A549 (cell line): ENCODE data around the gene DGKD.

Experiments used
- CBX2 ChIP-seq: fragments of 200-600 bp; sonication (generic); IDR thresholded peaks from 2 replicates; pipeline ENCODE4 v1.6.1; 2016; ENCODE audit warnings: low read depth, mild to moderate bottlenecking, borderline replicate concordance
- CTCF ChIP-seq: fragments of >200 bp; sonication (Bioruptor Twin); formaldehyde crosslinking; IDR thresholded peaks from 3 replicates; pipeline ENCODE4 v1.5.1; 2016
- ESRRA ChIP-seq: fragments of 150-350 bp; IDR thresholded peaks from 2 replicates; pipeline ENCODE4 v1.6.1; 2014; ENCODE audit warnings: mild to moderate bottlenecking, low read length, borderline replicate concordance
- HDAC2 ChIP-seq: fragments of 200-600 bp; sonication (generic); IDR thresholded peaks from 2 replicates; pipeline ENCODE4 v1.6.1; 2016
- JUN ChIP-seq, 2 experiments: fragments of >200 bp; sonication (Bioruptor Twin); formaldehyde crosslinking; IDR thresholded peaks; 2 replicates in 1 of 2; 3 replicates in 1 of 2; pipeline ENCODE4 v1.6.1; 2016 to 2017
- MAFK ChIP-seq: fragments of 450-650 bp; IDR thresholded peaks from 2 replicates; pipeline ENCODE4 v1.6.1; 2014; ENCODE audit not compliant: partially characterized antibody
- POLR2A ChIP-seq: IDR thresholded peaks from 2 replicates; pipeline ENCODE4 v1.6.1; 2012; ENCODE audit warnings: mild to moderate bottlenecking, low read length
- RCOR1 ChIP-seq: fragments of 150-350 bp; IDR thresholded peaks from 2 replicates; pipeline ENCODE4 v1.6.1; 2014; ENCODE audit warnings: antibody characterized with exemption, low read length, low read depth
- TF ChIP-seq, protein P1 (sequence below): IDR thresholded peaks from 2 replicates; pipeline ENCODE4 v1.6.1; 2012
- TF ChIP-seq, protein P2 (sequence below): IDR thresholded peaks from 2 replicates; pipeline ENCODE4 v1.6.1; 2012; ENCODE audit warnings: low read depth, borderline replicate concordance

DNA sequence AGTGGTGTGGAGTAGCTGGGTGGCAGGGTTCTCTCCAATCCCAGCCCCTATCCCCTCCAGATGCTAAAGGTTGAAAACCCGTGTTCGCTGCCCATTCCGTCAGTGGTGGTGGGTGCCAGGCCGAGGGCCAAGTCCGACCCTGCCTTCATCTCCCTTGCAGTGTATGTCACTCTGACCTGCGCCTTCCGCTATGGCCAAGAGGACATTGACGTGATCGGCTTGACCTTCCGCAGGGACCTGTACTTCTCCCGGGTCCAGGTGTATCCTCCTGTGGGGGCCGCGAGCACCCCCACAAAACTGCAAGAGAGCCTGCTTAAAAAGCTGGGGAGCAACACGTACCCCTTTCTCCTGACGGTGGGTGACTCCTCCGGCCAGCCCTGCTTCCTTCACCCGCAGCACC is 33.8 kb upstream of the DGKD start:
- no peak for TF ChIP-seq CTCF
- TF ChIP-seq JUN (IDR thresholded peaks at IDR 0.05), result no peak
- TF ChIP-seq, protein P1, sequence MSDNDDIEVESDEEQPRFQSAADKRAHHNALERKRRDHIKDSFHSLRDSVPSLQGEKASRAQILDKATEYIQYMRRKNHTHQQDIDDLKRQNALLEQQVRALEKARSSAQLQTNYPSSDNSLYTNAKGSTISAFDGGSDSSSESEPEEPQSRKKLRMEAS, result no peak
- TF ChIP-seq, protein P2, sequence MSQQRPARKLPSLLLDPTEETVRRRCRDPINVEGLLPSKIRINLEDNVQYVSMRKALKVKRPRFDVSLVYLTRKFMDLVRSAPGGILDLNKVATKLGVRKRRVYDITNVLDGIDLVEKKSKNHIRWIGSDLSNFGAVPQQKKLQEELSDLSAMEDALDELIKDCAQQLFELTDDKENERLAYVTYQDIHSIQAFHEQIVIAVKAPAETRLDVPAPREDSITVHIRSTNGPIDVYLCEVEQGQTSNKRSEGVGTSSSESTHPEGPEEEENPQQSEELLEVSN, result no peak
- no peak for TF ChIP-seq CBX2
- no peak for TF ChIP-seq MAFK
- no peak for TF ChIP-seq HDAC2
- TF ChIP-seq POLR2A, result no peak
- no peak for TF ChIP-seq RCOR1
- no peak for TF ChIP-seq ESRRA
